GM18909 (cell line): ENCODE results near the gene PERCC1.

Source experiments
- ATAC-seq: cut with Tn5 transposase; IDR thresholded peaks from one replicate; pipeline ENCODE4 v1.9.1; 2021; ENCODE audit warnings: mild to moderate bottlenecking; ENCODE audit not compliant: unreplicated experiment, poor library complexity

PERCC1 gene

DNA sequence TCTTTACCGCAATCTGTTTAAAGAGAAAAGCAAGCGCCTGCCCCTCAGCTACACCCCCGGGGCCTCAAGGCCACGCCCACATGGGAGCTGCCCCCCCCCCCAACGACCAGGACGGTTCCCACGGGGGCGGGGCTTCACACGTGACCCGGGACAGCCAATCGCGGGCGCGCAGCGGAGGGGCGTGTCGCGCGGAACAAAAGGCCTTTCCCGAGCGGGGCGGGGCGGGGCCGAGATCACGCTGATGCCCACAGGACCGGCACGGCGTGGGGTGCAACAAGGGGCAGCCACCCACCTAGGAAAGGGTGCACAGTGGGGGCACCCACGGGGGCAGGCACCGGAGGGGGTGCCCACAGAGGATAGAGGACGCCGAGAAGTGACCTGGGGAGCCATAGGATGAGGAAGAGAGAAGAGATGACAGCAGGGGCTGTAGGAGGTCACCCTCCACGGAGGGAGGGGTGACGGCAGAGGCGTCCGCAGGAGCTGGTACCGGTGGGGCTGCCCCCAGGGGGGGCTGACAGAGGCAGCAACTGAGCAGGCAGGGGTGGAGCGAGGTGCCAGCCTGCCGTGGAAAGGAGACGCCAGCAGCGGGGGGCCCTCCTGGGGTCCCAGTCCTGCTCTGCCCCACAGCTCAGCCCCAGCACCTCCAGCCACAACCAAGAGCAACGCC, 22.6 kb upstream of the PERCC1 start:
- ATAC-seq: peak; percentile 81

DNA sequence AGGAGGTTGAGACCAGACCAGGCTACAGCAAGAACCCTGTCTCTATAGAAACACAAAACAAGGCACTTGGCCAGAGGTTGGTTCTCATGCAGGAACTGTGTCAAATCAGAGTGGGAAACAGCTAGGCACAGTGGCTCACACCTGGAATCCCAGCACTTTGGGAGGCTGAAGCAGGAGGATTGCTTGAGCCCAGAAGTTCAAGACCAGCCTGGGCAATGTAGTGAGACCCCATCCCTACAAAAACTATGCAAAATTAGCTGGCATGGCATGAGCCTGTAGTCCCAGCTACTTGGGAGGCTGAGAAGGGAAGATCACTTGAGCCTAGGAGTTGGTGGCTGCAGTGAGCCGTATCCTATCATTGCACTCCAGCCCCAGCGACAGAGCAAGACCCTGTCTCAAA, 18.0 kb upstream of the PERCC1 start:
- no peak for ATAC-seq

DNA sequence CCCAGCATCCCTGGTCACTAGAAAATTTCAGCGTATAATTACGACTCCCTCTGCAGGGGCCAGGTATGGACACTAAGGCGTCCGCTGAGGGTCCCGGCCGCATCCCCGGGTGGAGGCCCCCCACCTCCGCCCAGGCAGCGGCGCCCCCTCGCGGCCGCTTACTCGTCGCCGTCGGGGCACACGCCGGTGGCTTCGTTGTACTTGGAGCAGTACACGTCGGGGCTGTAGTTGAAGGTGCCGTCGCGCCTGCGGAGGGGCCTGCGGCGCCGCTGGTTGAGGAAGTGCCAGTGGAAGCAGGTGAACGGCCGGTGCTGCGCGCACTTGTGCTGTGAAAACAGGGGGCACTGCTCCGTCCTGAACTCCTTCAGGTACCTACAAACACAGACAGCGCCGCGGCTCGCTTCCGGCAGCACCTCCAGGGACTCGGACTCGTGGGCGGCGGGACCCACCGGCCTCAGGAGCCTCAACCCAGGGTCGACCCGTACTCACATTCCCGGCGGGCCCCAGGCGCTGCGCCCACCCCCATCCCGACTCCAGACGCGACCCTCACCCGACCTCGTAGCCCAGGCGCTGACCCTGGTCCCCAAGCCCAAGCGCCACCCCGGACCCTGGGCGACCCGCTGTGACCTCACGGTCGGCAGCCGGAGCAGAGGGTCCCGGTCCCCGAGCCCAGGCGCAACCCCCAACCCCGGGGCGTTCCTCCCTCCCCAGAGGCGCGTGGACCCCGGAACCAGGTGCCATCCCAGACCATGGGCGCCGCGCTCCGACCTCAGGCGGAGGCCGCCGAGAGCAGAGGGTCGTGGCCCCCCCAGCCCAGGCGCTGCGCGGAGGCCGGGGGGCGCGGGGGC, 17.0 kb upstream of the PERCC1 start:
- ATAC-seq: peak; percentile 35

DNA sequence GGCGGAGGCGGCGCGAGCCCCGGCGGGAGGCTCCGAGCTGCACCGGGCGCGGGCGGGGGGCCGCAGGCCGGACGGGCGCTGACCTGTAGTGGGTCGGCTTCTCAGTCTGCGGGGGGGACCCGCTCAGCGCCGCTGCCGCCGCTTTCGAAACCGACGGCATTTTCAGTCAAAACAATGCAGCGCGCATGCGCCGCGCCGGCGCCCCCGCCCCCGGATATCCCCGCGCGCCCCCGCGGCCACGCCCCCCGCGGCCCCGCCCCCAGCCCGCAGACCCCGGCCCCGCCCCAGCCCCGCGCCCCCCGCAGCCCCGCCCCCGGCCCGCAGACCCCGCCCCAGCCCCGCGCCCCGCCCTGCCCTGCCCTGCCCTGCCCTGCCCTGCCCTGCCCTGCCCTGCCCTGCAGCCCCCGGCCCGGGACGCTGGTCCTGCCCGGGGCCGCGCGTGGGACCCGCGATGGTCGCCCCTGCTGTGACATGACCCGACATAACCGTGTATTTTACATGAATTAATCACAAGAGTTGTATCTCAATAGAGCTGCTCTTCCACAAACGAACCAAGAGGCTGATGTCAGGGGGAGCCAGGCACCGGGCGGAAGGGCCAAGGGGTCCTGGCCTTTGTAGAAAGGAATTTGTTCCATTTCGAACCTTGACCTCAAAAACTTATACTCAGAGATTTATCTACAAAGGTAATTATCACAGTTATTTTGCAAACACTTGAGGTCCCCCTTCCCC, 16.2 kb upstream of the PERCC1 start, which contains the start of gene UNKL:
Gene UNKL, minus strand, starts transcription at position 173 of the 729 bp plus-strand sequence. Its CDS starts 13 bp downstream, at position 160.
- peak; percentile 49 for ATAC-seq

DNA sequence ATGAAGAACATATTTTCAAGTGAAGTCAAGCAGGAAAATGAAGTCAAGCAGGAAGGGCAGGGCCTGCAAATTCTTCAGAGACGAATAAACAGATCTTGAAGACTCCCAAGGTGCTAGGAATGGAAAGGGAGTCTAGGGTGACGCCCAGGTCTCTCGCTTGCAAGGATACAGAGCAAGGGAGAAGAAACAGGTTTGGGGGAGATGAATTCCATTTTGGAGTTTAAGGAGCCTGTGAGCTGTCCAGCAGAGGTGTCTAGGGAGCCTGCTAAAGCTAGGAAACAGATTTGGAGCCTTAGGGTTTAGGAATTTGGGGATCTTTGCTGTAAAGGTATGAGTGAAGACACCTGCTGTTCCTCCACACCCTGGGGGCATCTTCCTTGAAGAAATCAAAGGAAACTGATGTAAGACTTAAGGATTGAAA, 14.3 kb upstream of the PERCC1 start:
- no peak for ATAC-seq

DNA sequence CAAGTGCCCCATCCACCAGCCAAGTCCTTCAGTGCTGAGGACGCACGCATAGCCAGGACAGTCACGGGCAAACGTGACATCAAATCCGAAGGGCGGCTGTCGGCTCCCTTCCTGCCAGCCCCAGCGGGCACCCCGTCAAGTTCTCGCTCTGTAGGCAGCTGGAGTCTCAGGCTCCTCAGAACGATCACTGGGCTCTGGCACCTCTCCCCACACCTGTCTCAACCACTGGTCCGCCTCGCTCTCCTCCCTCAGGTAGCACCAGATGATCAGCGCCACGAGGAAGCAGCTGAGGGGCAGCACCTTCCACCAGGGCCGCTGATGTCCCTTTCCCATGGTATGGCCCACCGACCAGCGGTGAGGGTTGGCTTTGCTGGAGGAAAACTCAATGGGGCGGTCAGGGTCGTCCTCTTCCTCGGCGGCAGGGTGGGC, 10.8 kb upstream of the PERCC1 start:
- peak; percentile 1 for ATAC-seq

DNA sequence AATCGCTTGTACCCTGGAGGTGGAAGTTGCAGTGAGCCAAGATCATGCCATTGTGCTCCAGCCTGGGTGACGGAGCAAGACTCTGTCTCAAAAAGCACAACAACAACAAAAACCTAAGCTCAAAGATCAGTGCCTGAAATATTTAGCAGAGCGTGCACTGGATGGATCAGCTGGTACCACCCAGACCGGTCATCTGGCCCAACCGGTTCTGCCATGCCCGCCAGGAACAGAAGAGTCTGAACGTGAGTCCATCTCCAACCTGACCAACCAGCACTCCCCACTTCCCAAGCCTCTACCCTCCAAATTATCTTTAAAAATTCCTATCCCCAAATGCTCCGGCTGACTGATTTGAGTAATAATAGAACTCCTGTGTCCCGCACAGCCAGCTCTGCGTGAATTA, 8.8 kb upstream of the PERCC1 start:
- no peak for ATAC-seq

DNA sequence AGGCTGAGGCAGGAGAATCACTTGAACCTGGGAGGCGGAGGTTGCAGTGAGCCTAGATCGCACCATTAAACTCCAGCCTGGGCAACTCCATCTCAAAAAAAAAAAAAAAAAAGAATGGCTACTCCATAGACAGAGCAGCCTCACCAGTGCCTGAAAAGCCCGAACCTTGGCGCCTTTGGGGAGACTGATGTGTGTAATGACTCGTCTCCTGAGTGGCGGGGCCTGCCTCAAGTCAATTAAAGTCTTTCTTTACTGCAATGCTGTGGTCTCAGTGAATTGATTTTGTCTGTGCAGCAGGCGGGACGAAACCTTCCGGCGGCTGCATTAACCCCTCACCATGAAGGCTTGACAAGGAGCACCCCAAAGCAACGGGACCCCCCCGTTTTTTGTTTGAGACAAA, 6.8 kb upstream of the PERCC1 start:
- ATAC-seq: no peak

DNA sequence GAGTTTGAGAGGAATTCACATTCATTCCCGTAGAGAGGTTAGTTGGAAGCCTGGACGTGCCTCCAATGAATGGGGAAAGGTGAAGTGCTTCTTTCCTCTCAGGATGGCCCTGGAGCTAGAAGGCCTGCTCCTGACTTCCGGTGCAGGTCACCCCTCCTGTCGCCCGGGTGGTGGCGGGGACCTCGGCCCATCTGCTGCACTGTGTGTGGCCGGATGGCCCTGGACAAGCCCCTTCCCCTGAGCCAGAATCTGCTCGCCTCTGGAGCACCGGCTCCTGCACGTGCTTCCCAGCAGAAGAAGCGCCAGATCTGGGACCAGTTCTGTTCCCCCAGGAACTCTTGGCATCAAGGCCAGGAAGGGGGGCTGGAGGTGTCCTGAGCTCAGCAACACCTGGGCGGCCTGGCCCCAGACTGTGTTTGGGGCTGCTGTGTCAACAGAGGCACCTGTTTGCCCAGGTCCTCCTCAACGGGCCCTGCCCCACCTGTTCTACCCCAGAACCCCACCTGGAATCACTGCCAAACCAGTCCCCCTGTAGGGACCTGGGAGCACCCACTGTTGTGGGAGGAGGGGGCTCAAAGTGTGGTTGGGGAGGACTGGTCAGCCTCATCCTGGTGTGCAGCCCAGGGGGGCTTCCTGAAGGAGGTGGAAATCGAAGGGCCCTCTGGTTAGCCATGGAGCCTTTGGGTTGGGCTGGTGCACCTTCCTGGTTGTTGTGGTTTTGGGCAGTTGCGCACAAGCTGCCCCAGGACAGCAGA, 5.1 kb upstream of the PERCC1 start:
- ATAC-seq: no peak

DNA sequence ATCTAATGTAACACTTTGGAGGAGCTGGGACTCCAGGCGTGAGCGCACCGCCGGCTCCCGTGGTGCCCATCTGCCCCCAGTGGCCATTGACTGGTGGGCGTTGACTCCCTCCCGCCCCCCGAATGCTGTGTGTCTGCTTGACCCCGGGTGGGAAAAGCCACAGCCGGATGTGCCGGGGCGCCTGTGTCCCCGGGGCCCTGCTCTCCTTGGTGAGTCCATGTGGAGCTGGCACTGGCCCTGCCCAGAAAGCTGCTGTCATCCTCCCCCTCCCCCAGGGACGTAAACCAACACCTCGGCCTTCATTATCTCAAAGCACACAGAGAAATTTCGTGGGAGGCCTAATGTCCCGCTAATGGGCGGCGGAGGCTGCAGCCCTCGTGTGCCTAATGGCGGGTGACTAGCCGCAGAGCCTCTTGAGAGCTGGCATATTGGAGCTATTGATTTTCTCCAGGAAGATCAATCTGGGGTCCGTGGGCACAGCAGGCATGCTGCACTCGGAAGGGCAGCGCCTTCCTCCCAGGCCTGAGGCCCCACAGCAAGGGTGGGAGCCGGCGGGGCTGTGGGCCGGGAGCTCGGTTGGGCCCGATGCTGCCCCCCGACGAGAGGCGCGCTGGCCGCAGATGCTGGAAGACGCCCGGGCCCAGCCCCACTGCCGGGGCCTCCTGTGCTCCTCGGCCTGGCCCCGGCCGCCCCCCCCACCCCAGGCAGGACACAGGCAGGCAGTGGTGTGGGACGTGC, 4.0 kb upstream of the PERCC1 start:
- no peak for ATAC-seq

DNA sequence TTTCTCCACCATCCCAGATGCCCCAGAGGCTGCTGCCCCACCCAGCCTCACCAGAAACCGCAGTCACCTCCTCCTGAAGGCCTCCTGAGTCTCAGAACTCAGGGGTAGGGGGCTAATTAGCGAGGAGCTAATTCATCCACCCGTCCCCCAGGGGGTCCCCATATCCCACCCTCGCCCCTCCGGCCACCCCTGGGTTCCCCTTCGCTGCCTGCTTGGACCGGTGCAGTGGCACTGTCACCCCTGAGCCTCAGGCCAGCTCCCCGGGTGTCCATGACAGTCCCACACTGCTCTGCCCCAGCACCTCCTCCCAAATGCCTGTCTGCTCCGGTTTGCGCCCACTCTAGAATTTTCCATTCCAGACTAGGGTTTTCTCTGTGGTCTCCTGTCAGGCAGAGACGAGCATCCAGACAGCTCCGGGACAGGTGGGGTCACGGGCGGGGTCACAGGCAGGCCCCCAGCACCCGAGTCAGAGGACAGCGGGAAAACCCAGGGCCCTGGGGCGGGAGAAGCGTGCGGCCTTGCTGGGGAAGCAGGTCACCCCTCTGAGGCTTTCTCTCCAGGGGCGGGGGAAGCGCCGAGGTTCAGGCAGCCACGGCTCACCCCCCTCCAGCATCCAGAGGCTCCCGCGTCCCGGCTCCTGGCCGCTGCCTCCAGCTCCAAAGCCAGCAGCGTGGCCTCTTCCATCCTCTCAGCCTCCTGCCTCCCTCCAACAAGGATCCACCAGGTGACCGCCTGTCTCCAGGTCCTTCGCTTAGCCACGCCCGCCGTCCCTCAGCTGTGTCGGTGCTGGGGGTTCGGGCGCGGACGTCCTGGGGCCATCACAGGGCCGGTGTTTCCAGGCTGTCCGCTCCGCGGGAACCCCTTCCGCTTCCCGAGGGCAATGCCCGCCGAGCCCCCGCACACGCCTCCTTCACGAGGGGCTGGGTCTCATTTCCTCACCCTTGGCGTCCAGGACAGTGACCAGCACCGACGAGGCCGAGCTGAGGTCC, 3.1 kb upstream of the PERCC1 start:
- no peak for ATAC-seq

DNA sequence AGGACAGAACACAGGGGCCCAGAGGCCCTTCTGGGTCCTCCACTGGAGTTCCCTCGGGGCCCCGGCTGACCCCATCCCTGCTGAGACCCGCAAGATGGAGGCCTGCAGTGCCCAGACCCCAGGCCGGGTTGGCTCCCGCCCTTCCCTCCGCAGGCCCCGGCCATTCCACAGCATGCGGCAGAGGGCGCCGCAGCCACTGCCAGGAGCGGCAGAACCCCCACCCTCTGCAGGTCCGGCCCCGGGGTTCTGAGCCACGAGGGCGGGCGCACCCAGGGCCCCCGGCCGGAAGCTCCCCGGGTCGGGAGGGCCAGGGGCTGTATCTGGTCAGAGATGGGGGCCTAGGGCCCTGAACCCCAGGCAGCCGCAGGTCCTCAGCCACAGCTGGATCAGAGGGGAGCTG, 2.4 kb upstream of the PERCC1 start:
- no peak for ATAC-seq

DNA sequence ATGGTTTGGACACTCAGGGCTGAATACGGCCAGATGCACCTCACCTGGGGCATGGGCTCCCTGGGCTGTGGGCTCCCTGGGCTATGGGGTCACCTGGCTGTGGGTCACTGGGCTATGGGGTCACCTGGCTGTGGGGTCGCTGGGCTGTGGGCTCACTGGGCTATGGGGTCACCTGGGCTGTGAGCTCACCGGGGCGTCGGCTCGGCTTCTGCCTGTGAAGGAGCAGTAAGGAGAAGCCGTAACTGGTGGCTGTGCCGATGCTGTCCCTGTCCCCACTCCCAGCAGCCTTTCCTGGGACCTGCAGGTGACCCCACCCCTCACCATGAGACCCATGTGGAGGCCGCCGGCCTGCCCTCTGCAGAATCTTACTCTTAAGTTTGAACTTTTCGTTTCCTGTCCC, 1.9 kb upstream of the PERCC1 start:
- no peak for ATAC-seq

DNA sequence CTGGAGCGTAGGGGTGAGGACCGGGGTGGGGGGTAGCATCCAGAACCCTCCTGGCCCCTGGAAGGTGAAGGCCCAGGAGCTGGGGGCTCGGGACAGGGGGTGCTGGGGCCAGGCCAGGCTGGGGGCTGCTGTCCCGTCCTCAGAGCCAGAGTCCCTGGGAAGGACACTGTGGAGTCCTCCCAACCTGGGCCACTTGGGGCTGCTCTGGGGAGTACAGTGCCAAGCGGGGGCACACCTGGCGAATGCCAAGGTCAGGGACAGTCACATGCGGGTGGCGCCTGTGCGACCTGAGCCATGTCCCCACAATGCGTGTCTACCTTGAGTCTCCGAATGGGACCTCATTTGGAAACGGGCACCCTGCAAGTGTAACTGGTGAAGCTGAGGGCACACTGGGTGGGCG, 1.2 kb upstream of the PERCC1 start:
- ATAC-seq: no peak

DNA sequence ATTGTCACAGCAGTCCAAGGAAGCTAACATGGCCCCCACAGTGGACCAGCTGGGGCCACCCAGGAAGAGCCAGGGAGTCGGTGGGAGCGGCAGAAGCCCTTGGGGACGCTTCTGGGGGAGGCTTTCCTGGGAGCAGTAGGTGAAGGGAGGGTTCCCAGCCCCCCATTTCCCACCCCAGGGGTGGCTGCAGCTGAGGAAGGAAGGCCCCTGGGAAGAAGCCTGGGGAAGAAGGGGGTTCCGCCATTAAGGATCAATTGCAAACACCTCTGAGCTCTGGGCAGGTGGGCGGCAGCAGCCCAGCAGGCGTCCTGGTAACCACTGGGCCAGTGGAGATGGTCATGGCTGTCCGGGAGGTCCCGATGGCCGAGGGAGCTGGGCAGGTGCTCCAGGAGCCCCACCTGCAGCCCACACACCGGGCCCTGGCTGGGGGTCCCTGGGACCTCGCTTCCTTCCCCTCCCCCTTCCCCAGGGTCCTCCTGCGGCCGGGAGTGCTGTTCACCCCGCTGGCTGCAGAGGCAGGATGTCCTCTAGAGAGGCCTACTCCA, 592 bp upstream of the PERCC1 start:
- ATAC-seq: no peak

DNA sequence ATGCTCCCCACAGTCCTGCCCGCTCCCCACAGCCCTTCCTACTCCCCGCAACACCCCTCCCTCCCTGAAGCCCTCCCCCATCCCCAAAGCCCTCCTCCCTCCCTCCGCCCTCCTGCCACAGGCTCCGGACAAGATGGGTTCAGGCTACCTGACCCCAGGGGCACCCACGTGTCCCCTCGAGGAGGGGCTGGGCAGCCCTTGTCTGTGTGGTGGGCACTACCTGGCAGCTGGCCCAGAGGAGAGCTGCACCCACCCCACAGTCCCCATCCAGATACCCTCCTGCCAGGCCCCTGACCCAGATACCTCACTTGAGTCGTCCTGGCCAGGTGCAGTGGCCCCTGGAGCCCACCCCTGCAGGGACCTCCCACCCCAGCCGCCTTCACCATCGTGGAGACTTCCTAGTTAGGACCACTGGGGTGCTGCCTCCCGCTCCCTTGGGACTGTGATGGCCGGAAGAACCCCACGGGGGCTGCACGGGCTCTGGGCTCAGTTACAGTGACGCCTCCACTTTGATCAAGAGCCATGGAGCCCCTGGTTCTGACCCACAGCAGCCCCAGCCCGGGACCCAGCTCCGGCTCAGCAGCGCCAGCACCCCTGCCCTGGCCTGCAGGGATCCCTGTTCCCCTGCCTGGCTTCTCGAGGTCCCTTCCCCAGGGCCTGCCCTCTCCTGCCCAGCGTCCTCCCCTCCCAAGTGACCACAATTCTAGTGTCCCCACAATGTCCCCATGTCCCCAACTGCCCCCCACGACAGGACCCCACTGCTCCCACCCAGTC, 806 bp downstream of the PERCC1 start:
- ATAC-seq: no peak
